ENCODE data around the gene ROR2. TPM values are rescaled to one million over a fixed set of nuclear protein-coding genes. Genes with fewer than 3 reads are reported as not detected.

Gene ROR2
- polyA plus RNA-seq, 3 donors: not detected

DNA sequence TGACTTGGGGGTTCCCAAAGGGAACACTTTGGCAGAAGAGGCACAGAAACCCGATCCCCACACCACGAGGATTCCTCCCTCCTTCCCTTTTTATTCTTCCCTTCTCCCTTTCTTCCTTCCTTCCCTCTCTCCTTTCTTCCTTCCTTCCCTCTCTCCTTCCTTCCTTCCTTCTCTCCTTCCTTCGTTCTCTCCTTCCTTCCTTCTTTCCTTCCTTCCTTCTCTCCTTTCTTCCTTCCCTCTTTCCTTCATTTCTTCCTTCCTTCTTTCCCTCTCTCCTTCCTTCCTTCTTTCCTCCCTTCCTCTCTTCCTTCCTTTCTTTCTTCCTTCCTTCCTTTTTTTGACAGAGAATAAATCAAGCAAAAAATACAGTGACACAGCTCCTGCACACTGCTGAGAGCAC lies 358.4 kb downstream of the ROR2 start:
- Histone ChIP-seq H3K36me3 (replicated peaks in 1 of 2; ENCODE audit: control insufficient read depth in 1 of 2, insufficient read depth in 2 of 2, low read length in 2 of 2) (no peaks in the 10 kb centered on the region), H3K27me3 (ENCODE audit: control insufficient read depth in 2 of 2, insufficient read depth in 2 of 2, low read length in 2 of 2) (no peaks in the 10 kb centered on the region), H3K4me1 (ENCODE audit: control insufficient read depth in 1 of 2, insufficient read depth in 2 of 2, low read length in 2 of 2) (no peaks in the 10 kb centered on the region), H4K20me1 (ENCODE audit: insufficient read depth, low read length) (no peaks in the 10 kb centered on the region), H3K27ac (ENCODE audit: low read depth in 1 of 2, low read length in 2 of 2) (no peak overlapping the region), H3K79me2 (ENCODE audit: insufficient read depth, low read length) (no peaks in the 10 kb centered on the region), H3K4me3 (replicated peaks in 1 of 3; ENCODE audit: low read depth in 2 of 3, low read length in 3 of 3) (no peak overlapping the region), H3K4me2 (replicated peaks; ENCODE audit: extremely low read depth, low read length, poor library complexity, severe bottlenecking) (no peak overlapping the region), H3K9ac (ENCODE audit: insufficient read depth, low read length, poor library complexity, severe bottlenecking) (no peak overlapping the region), H2AFZ (ENCODE audit: insufficient read depth, low read depth, low read length, poor library complexity, severe bottlenecking) (no peak overlapping the region), H3K9me3 (replicated peaks in 1 of 2; ENCODE audit: control insufficient read depth in 1 of 2, insufficient read depth in 1 of 2, low read length in 2 of 2) (no peaks in the 10 kb centered on the region)
- H3K4me3 Mint-ChIP-seq: no peak overlapping the region
- H3K4me1 Mint-ChIP-seq: no peaks in the 10 kb centered on the region
- intact Hi-C loops (cut with micrococcal nuclease): no loop called here
- no peaks in the 10 kb centered on the region for H3K36me3 Mint-ChIP-seq
- peaks cover 3 to 11% (median 9%) of the 10 kb centered on the region in 3 donors for H3K27me3 Mint-ChIP-seq (ENCODE audit: low read depth in 3 of 3)
- 37% methylated on average over 3 of the region's 3 CpGs for WGBS (ENCODE audit: insufficient coverage)
- H3K9me3 Mint-ChIP-seq: peaks cover 0 to 2% (median 0%) of the 10 kb centered on the region in 7 donors
- DNase-seq: no peak
- TF ChIP-seq, protein P1, sequence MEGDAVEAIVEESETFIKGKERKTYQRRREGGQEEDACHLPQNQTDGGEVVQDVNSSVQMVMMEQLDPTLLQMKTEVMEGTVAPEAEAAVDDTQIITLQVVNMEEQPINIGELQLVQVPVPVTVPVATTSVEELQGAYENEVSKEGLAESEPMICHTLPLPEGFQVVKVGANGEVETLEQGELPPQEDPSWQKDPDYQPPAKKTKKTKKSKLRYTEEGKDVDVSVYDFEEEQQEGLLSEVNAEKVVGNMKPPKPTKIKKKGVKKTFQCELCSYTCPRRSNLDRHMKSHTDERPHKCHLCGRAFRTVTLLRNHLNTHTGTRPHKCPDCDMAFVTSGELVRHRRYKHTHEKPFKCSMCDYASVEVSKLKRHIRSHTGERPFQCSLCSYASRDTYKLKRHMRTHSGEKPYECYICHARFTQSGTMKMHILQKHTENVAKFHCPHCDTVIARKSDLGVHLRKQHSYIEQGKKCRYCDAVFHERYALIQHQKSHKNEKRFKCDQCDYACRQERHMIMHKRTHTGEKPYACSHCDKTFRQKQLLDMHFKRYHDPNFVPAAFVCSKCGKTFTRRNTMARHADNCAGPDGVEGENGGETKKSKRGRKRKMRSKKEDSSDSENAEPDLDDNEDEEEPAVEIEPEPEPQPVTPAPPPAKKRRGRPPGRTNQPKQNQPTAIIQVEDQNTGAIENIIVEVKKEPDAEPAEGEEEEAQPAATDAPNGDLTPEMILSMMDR (IDR thresholded peaks at IDR 0.05): no peak
- H3K27ac Mint-ChIP-seq: no peak overlapping the region

DNA sequence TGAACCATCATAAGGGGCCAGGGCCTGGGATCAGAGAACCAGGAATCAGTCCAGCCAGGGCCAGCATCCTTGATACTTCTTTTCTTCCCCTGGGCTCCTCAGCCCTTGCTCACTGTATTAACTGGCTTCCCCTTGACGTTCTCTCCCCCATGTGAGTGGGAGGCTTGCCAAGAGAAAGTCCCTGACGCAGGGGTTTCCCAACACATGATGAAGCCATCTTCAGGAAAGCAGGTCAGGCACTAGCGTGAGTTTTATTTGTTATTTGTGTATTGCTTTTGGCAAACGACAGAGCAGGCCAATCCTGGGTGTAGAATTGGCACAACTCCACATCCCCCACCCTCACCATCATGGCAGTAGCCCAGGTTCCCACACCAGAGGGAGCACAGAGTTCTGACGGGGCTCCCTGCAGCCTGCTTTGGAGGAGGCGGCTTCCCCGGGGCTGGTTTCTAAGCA lies 360.9 kb downstream of the ROR2 start:
- H3K4me1 ChIP-seq (ENCODE audit: control insufficient read depth in 1 of 2, insufficient read depth in 2 of 2, low read length in 2 of 2): no peaks in the 10 kb centered on the region
- Mint-ChIP-seq H3K4me1 (no peaks in the 10 kb centered on the region), H3K36me3 (no peaks in the 10 kb centered on the region), H3K27ac (no peak overlapping the region), H3K4me3 (no peak overlapping the region), H3K27me3 (ENCODE audit: low read depth in 3 of 3) (peaks cover 3 to 6% (median 3%) of the 10 kb centered on the region in 3 donors), H3K9me3 (peaks cover 0 to 4% (median 2%) of the 10 kb centered on the region in 7 donors)
- no peak overlapping the region for H3K4me2 ChIP-seq (replicated peaks; ENCODE audit: extremely low read depth, low read length, poor library complexity, severe bottlenecking)
- H3K36me3 ChIP-seq (replicated peaks in 1 of 2; ENCODE audit: control insufficient read depth in 1 of 2, insufficient read depth in 2 of 2, low read length in 2 of 2): no peaks in the 10 kb centered on the region
- no peak overlapping the region for H3K4me3 ChIP-seq (replicated peaks in 1 of 3; ENCODE audit: low read depth in 2 of 3, low read length in 3 of 3)
- TF ChIP-seq, protein P1 (IDR thresholded peaks at IDR 0.05): no peak
- H3K9me3 ChIP-seq (replicated peaks in 1 of 2; ENCODE audit: control insufficient read depth in 1 of 2, insufficient read depth in 1 of 2, low read length in 2 of 2): no peaks in the 10 kb centered on the region
- H3K27me3 ChIP-seq (ENCODE audit: control insufficient read depth in 2 of 2, insufficient read depth in 2 of 2, low read length in 2 of 2): no peaks in the 10 kb centered on the region
- intact Hi-C loops (cut with micrococcal nuclease): no loop called here
- no peaks in the 10 kb centered on the region for H3K79me2 ChIP-seq (ENCODE audit: insufficient read depth, low read length)
- H3K27ac ChIP-seq (ENCODE audit: low read depth in 1 of 2, low read length in 2 of 2): no peak overlapping the region
- no peak for DNase-seq
- 94% methylated on average over 3 of the region's 7 CpGs for WGBS (ENCODE audit: insufficient coverage)
- no peak overlapping the region for H3K9ac ChIP-seq (ENCODE audit: insufficient read depth, low read length, poor library complexity, severe bottlenecking)
- H4K20me1 ChIP-seq (ENCODE audit: insufficient read depth, low read length): no peaks in the 10 kb centered on the region
- no peak overlapping the region for H2AFZ ChIP-seq (ENCODE audit: insufficient read depth, low read depth, low read length, poor library complexity, severe bottlenecking)
